H9 (cell line): ENCODE data around the gene GPX2. TPM values are rescaled to one million over a fixed set of nuclear protein-coding genes. Genes with fewer than 3 reads are reported as not detected.

ENCODE experiments used
- DNase-seq: peaks from one replicate; pipeline ENCODE4 v3.0.0-alpha.2; 2017
- H2AFZ ChIP-seq: one replicate; pipeline ENCODE4 v1.6.1; 2013; ENCODE audit warnings: mild to moderate bottlenecking, low read length, control low read depth, moderate library complexity
- H2AK5ac ChIP-seq: 2 replicates; pipeline ENCODE4 v1.6.1; 2013; ENCODE audit warnings: low read length, control low read depth, mixed read lengths; ENCODE audit not compliant: insufficient read length
- H2BK120ac ChIP-seq: one replicate; pipeline ENCODE4 v1.6.1; 2013; ENCODE audit warnings: low read depth, mild to moderate bottlenecking, low read length, control low read depth, inconsistent platforms; ENCODE audit not compliant: poor library complexity, severe bottlenecking
- H2BK12ac ChIP-seq: 2 replicates; pipeline ENCODE4 v1.6.1; 2013; ENCODE audit warnings: low read length, control low read depth, mixed read lengths, low read depth; ENCODE audit not compliant: insufficient read length
- H2BK15ac ChIP-seq: 2 replicates; pipeline ENCODE4 v1.6.1; 2013; ENCODE audit warnings: low read depth, low read length, control low read depth
- H2BK20ac ChIP-seq: one replicate; pipeline ENCODE4 v1.6.1; 2013; ENCODE audit warnings: low read depth, mild to moderate bottlenecking, low read length, control low read depth, inconsistent platforms; ENCODE audit not compliant: poor library complexity, severe bottlenecking
- H2BK5ac ChIP-seq: 2 replicates; pipeline ENCODE4 v1.6.1; 2013; ENCODE audit warnings: low read length, control low read depth, mixed read lengths; ENCODE audit not compliant: insufficient read length
- H3K14ac ChIP-seq: 2 replicates; pipeline ENCODE4 v1.6.1; 2013; ENCODE audit warnings: low read length, control low read depth; ENCODE audit not compliant: insufficient read depth
- H3K18ac ChIP-seq: 2 replicates; pipeline ENCODE4 v1.6.1; 2013; ENCODE audit warnings: low read depth, mild to moderate bottlenecking, mixed read lengths, low read length, control low read depth; ENCODE audit not compliant: insufficient read length
- H3K23ac ChIP-seq: 2 replicates; pipeline ENCODE4 v1.6.1; 2013; ENCODE audit warnings: low read length, control low read depth, mixed read lengths, low read depth; ENCODE audit not compliant: insufficient read length
- H3K23me2 ChIP-seq: 2 replicates; pipeline ENCODE4 v1.6.1; 2013; ENCODE audit warnings: low read depth, mild to moderate bottlenecking, mixed read lengths, low read length, control low read depth; ENCODE audit not compliant: insufficient read length, poor library complexity, severe bottlenecking
- H3K27ac ChIP-seq: 2 replicates; pipeline ENCODE4 v1.5.1; 2013; ENCODE audit warnings: low read length, control low read depth, mixed read lengths, low read depth; ENCODE audit not compliant: insufficient read length
- H3K27me3 ChIP-seq: 2 replicates; pipeline ENCODE4 v1.6.1; 2013; ENCODE audit warnings: low read length, control low read depth, inconsistent platforms; ENCODE audit not compliant: insufficient read depth
- H3K4ac ChIP-seq: 2 replicates; pipeline ENCODE4 v1.6.1; 2013; ENCODE audit warnings: low read depth, mild to moderate bottlenecking, control low read depth, inconsistent platforms, low read length, moderate library complexity
- H3K4me1 ChIP-seq: 2 replicates; pipeline ENCODE4 v1.6.1; 2013; ENCODE audit warnings: low read length, control low read depth, inconsistent platforms; ENCODE audit not compliant: insufficient read depth
- H3K4me2 ChIP-seq: 2 replicates; pipeline ENCODE4 v1.6.1; 2013; ENCODE audit warnings: low read length, control low read depth, mixed read lengths; ENCODE audit not compliant: insufficient read length, insufficient read depth
- H3K56ac ChIP-seq: 2 replicates; pipeline ENCODE4 v1.6.1; 2013; ENCODE audit warnings: low read depth, mild to moderate bottlenecking, mixed read lengths, low read length, control low read depth; ENCODE audit not compliant: insufficient read length
- H3K79me1 ChIP-seq: 2 replicates; pipeline ENCODE4 v1.6.1; 2013; ENCODE audit warnings: low read depth, mild to moderate bottlenecking, moderate library complexity, low read length, control low read depth, inconsistent platforms; ENCODE audit not compliant: insufficient read depth, poor library complexity, severe bottlenecking
- H3K79me2 ChIP-seq: 2 replicates; pipeline ENCODE4 v1.6.1; 2013; ENCODE audit warnings: low read length, control low read depth, inconsistent platforms; ENCODE audit not compliant: insufficient read depth
- H3K9ac ChIP-seq: 2 replicates; pipeline ENCODE4 v1.6.1; 2013; ENCODE audit warnings: low read length, control low read depth, mixed read lengths; ENCODE audit not compliant: insufficient read length; ENCODE audit errors: extremely low read depth
- H3K9me3 ChIP-seq: one replicate; pipeline ENCODE4 v1.6.1; 2013; ENCODE audit warnings: low read depth, low read length, inconsistent platforms; ENCODE audit not compliant: control insufficient read depth
- H3T11ph ChIP-seq: one replicate; pipeline ENCODE4 v1.6.1; 2013; ENCODE audit warnings: mild to moderate bottlenecking, low read length, control low read depth, inconsistent platforms
- H4K20me1 ChIP-seq: one replicate; pipeline ENCODE4 v1.6.1; 2013; ENCODE audit not compliant: control insufficient read depth, insufficient read length, insufficient read depth
- H4K5ac ChIP-seq: 2 replicates; pipeline ENCODE4 v1.6.1; 2013; ENCODE audit warnings: low read depth, mild to moderate bottlenecking, mixed read lengths, low read length, control low read depth; ENCODE audit not compliant: insufficient read length
- H4K8ac ChIP-seq: replicated peaks from 2 replicates; pipeline ENCODE4 v1.6.1; 2013; ENCODE audit warnings: low read length, control low read depth, mixed read lengths, low read depth; ENCODE audit not compliant: insufficient read length
- H4K91ac ChIP-seq: 2 replicates; pipeline ENCODE4 v1.6.1; 2013; ENCODE audit warnings: low read depth, mild to moderate bottlenecking, moderate library complexity, mixed read lengths, low read length, control low read depth; ENCODE audit not compliant: insufficient read length
- H3K27ac Mint-ChIP-seq, 3 experiments: 2 replicates in 2 of 3; 3 replicates in 1 of 3; pipeline ENCODE4 v1.8.0; 2020 to 2021; ENCODE audit warnings: mixed read lengths in 3 of 3, mild to moderate bottlenecking in 1 of 3, moderate library complexity in 1 of 3
- H3K27me3 Mint-ChIP-seq: 2 replicates; pipeline ENCODE4 v1.8.0; 2021; ENCODE audit warnings: low read depth, mild to moderate bottlenecking, moderate library complexity, mixed read lengths
- H3K36me3 Mint-ChIP-seq, 3 experiments: 2 replicates in 2 of 3; 3 replicates in 1 of 3; pipeline ENCODE4 v1.8.0; 2020 to 2021; ENCODE audit warnings: low read depth in 3 of 3, mixed read lengths in 3 of 3; ENCODE audit not compliant: insufficient read depth in 1 of 3
- H3K4me1 Mint-ChIP-seq, 2 experiments: 2 replicates each; pipeline ENCODE4 v1.8.0; 2020; ENCODE audit warnings: mixed read lengths in 2 of 2
- H3K4me3 Mint-ChIP-seq, 2 experiments: 2 replicates in 1 of 2; 3 replicates in 1 of 2; pipeline ENCODE4 v1.8.0; 2020 to 2021; ENCODE audit warnings: mild to moderate bottlenecking in 2 of 2, mixed read lengths in 2 of 2, moderate library complexity in 1 of 2
- H3K9me3 Mint-ChIP-seq, 2 experiments: 2 replicates in 1 of 2; 3 replicates in 1 of 2; pipeline ENCODE4 v1.8.0; 2020; ENCODE audit warnings: mild to moderate bottlenecking in 2 of 2, mixed read lengths in 2 of 2, moderate library complexity in 1 of 2
- WGBS: extraction: QIAGEN DNeasy Blood & Tissue Kit; methylation state at CpG from one replicate; pipeline ENCODE4 v1.1.7; 2013; ENCODE audit warnings: missing lambda C conversion rate, low lambda C conversion rate, mixed read lengths; ENCODE audit not compliant: insufficient read length; ENCODE audit errors: extremely low coverage; 5-methylcytosine and 5-hydroxymethylcytosine counted together
- total RNA-seq: library from RNA; stranded (reverse); gene quantifications from 2 replicates; pipeline ENCODE4 v1.2.1, GENCODE V29; 2021
- TF ChIP-seq, protein P1 (sequence below): fragments of 200-600 bp; sonication (generic); conservative IDR thresholded peaks from 3 replicates; pipeline ENCODE4 v1.8.0; 2021; ENCODE audit warnings: antibody characterized with exemption, mild to moderate bottlenecking

The GPX2 gene
- total RNA-seq, 1 experiment from 2014 or later = 0.79 TPM

DNA sequence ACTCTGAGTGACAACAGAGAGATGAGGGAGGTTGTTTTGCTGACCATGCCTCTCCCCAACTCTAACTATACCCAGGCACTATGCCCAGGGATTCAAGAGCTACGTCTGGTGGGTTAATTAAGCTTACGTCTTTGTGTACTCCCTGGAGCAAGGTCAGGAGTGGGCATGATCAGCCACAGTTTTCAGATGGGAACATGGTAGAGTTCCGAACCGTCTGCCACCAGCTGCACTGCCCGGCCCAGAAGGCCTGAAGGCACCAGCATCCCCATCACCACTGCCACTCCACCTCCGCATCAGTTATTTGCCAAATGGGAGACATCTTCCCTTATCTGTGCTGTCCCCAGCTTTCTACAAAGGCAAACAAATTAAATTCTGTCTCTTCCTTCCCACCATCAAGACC is 11.1 kb upstream of the GPX2 start:
- H3K18ac ChIP-seq = no peak overlapping the region
- H2BK15ac ChIP-seq = no peak overlapping the region
- no peak for DNase-seq
- H3K4me2 ChIP-seq = no peak overlapping the region
- H3K56ac ChIP-seq = no peak overlapping the region
- peaks cover 39 to 47% of the 10 kb centered on the region in 2 experiments for H3K4me1 Mint-ChIP-seq
- H3K4me1 ChIP-seq = peaks cover 14% of the 10 kb centered on the region; the same call in 1 of the 2 replicates
- no peak overlapping the region for H2BK20ac ChIP-seq
- no peak overlapping the region for H2AK5ac ChIP-seq
- no peak overlapping the region for H2BK120ac ChIP-seq
- no peaks in the 10 kb centered on the region for H3K9me3 ChIP-seq
- H3K36me3 Mint-ChIP-seq = peaks cover 5 to 38% (median 29%) of the 10 kb centered on the region in 3 experiments
- H3K4ac ChIP-seq = no peak overlapping the region
- WGBS = no CpG with 5 or more reads among the region's 6 CpGs
- no peak overlapping the region for H2BK5ac ChIP-seq
- H3K23me2 ChIP-seq = no peaks in the 10 kb centered on the region
- H4K5ac ChIP-seq = no peak overlapping the region
- no peak overlapping the region for H2BK12ac ChIP-seq
- no peak overlapping the region for H3K14ac ChIP-seq
- no peak overlapping the region for H2AFZ ChIP-seq
- H3K79me2 ChIP-seq = no peaks in the 10 kb centered on the region
- no peak overlapping the region for H3K27ac ChIP-seq
- no peak overlapping the region for H3K23ac ChIP-seq
- peak overlapping the region in 1 of 3 experiments; percentile 59; a peak in 2 of 7 replicates for H3K27ac Mint-ChIP-seq
- H3T11ph ChIP-seq = no peak overlapping the region
- no peaks in the 10 kb centered on the region for H3K79me1 ChIP-seq
- TF ChIP-seq, protein P1, sequence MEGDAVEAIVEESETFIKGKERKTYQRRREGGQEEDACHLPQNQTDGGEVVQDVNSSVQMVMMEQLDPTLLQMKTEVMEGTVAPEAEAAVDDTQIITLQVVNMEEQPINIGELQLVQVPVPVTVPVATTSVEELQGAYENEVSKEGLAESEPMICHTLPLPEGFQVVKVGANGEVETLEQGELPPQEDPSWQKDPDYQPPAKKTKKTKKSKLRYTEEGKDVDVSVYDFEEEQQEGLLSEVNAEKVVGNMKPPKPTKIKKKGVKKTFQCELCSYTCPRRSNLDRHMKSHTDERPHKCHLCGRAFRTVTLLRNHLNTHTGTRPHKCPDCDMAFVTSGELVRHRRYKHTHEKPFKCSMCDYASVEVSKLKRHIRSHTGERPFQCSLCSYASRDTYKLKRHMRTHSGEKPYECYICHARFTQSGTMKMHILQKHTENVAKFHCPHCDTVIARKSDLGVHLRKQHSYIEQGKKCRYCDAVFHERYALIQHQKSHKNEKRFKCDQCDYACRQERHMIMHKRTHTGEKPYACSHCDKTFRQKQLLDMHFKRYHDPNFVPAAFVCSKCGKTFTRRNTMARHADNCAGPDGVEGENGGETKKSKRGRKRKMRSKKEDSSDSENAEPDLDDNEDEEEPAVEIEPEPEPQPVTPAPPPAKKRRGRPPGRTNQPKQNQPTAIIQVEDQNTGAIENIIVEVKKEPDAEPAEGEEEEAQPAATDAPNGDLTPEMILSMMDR = no peak
- no peaks in the 10 kb centered on the region; a peak in 2 of 5 replicates for H3K9me3 Mint-ChIP-seq
- no peak overlapping the region for H3K4me3 Mint-ChIP-seq
- no peaks in the 10 kb centered on the region for H3K27me3 ChIP-seq
- H4K91ac ChIP-seq = no peak overlapping the region
- H4K8ac ChIP-seq = no peak overlapping the region
- H4K20me1 ChIP-seq = no peaks in the 10 kb centered on the region
- no peak overlapping the region for H3K9ac ChIP-seq
- H3K27me3 Mint-ChIP-seq = no peaks in the 10 kb centered on the region
